ENCODE measurements around the gene KIF18A.
"Not testable (repeated sequence)": the region's sequence is repeated elsewhere in the genome, so short reads cannot be mapped to it uniquely, and the experiment has no call there.

The KIF18A gene

DNA sequence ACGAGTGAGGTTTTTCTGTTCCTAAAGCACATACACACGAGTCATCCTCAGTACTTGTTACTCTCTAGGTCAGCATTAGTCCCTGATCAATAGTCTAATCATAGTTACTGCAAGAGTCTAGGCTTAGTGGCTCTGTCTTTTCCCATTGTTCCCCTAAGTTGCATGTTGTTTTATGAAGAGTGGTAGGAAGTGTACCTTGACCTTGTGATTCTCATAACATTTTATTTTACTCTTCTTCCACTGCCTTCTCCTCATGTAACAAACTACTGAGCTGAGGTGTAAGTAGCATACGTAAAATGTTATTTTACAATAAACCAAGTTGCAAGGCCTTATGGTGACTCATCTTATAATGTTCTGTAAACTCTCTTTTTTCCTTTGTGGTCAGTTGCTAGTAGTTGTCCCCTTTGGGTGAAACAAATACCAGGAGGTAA, 15.2 kb upstream of the KIF18A start:
- H3K4me3 Mint-ChIP-seq, result no peak overlapping the region
- H3K4me1 Mint-ChIP-seq, result peaks cover 0 to 1% of the 10 kb centered on the region in 2 donors
- no peaks in the 10 kb centered on the region for H3K9me3 Mint-ChIP-seq
- no peak for ATAC-seq (replicated peaks)
- no peaks in the 10 kb centered on the region for H3K27me3 Mint-ChIP-seq
- no peak for DNase-seq
- peaks cover 16 to 24% of the 10 kb centered on the region in 2 donors for H3K36me3 Mint-ChIP-seq
- no peak overlapping the region for H3K27ac Mint-ChIP-seq

DNA sequence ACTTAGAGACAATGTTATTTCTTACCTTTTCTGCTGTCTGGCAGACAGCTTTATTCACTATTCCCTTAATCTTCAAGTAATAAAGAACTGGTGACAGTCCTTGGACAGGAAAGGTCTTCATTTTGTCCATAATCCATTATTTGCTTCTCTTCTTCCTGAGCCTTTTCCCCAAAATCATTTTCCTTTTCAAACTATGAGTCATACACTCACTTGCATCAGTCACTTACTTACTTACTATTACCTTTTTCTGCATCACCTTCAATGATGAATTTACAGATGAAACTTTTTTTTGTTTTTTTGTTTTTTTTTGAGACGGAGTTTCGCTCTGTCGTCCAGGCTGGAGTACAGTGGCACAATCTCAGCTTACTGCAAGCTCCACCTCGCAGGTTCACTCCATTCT, 9.8 kb upstream of the KIF18A start:
- H3K9me3 Mint-ChIP-seq, result no peaks in the 10 kb centered on the region
- no peaks in the 10 kb centered on the region for H3K27me3 Mint-ChIP-seq
- H3K36me3 Mint-ChIP-seq, result peaks cover 8 to 20% of the 10 kb centered on the region in 2 donors
- no peak overlapping the region for H3K4me3 Mint-ChIP-seq
- DNase-seq (no peak), ATAC-seq (replicated peaks) (no peak)
- H3K4me1 Mint-ChIP-seq, result peaks cover 0 to 5% of the 10 kb centered on the region in 2 donors
- H3K27ac Mint-ChIP-seq, result no peak overlapping the region

DNA sequence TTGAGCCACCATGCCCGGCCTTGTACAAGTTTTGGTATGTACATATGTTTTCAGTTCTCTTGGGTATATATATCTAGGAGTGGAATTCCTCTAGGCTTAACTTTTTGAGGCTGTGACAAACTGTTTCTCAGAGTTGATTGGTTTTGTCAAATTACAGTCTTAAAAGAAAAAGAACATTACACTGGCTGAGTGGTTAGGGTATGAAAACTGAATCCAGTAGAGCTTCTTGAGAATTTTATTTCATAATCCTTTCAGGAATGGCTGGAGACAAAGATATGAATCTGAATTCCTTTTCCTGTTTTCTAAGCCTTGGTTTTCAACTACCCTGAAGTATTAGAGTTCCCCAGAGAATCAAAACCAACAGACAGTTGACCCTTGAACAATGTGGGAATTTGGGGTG, 6.8 kb upstream of the KIF18A start:
- no peak overlapping the region for H3K4me3 Mint-ChIP-seq
- no peaks in the 10 kb centered on the region for H3K27me3 Mint-ChIP-seq
- H3K36me3 Mint-ChIP-seq, result peaks cover 8 to 15% of the 10 kb centered on the region in 2 donors
- no peak for DNase-seq
- no peak overlapping the region for H3K27ac Mint-ChIP-seq
- no peaks in the 10 kb centered on the region for H3K9me3 Mint-ChIP-seq
- ATAC-seq (replicated peaks), result no peak
- peaks cover 8 to 16% of the 10 kb centered on the region in 2 donors for H3K4me1 Mint-ChIP-seq

DNA sequence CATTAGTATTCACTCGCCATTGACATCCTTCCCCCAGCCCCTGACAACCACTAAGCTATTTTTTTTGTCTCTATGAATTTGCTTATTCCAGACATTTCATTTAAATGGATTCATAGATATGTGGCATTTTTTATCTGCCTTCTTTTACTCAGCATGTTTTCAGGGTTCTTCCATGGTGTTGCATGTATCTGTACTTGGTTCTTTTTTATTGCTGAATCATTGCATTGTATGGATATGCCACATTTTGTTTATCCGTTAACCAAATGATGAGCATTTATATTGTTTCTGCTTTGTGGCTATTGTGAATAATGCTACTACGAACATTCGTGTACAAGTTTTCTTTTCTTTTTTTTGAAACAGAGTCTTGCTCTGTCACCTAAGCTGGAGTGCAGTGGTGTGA, 6.2 kb upstream of the KIF18A start:
- no peak overlapping the region for H3K4me3 Mint-ChIP-seq
- no peak for ATAC-seq (replicated peaks)
- H3K9me3 Mint-ChIP-seq, result no peaks in the 10 kb centered on the region
- H3K4me1 Mint-ChIP-seq, result peaks cover 10 to 22% of the 10 kb centered on the region in 2 donors
- H3K27me3 Mint-ChIP-seq, result no peaks in the 10 kb centered on the region
- H3K36me3 Mint-ChIP-seq, result peaks cover 8 to 15% of the 10 kb centered on the region in 2 donors
- H3K27ac Mint-ChIP-seq, result no peak overlapping the region
- DNase-seq, result no peak

DNA sequence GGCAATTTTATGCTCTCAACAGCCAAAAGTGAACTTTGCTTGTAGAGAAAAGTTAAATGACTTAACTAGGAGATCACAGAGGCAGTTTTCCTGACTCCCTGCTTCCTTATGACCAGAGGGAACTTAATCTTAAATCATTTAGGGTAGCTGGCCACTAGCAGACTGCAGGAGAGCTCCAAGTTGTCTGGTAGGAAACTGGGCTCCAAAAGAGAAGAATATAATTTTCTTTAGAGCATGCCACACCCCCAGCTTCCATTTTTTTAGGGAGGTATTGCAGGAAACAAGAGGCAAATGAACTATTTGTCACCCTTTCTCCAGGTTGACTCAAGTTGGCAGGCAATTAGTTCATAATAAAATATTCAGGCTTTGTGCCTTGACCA, 2.9 kb upstream of the KIF18A start:
- Mint-ChIP-seq H3K4me1 (peaks cover 10 to 40% of the 10 kb centered on the region in 2 donors), H3K27ac (peak overlapping the region; percentile 99), H3K9me3 (no peaks in the 10 kb centered on the region), H3K27me3 (no peaks in the 10 kb centered on the region), H3K4me3 (peak overlapping the region; percentile 95 to 96), H3K36me3 (peaks cover 4 to 10% of the 10 kb centered on the region in 2 donors)
- DNase-seq, result no peak
- no peak for ATAC-seq (replicated peaks)

DNA sequence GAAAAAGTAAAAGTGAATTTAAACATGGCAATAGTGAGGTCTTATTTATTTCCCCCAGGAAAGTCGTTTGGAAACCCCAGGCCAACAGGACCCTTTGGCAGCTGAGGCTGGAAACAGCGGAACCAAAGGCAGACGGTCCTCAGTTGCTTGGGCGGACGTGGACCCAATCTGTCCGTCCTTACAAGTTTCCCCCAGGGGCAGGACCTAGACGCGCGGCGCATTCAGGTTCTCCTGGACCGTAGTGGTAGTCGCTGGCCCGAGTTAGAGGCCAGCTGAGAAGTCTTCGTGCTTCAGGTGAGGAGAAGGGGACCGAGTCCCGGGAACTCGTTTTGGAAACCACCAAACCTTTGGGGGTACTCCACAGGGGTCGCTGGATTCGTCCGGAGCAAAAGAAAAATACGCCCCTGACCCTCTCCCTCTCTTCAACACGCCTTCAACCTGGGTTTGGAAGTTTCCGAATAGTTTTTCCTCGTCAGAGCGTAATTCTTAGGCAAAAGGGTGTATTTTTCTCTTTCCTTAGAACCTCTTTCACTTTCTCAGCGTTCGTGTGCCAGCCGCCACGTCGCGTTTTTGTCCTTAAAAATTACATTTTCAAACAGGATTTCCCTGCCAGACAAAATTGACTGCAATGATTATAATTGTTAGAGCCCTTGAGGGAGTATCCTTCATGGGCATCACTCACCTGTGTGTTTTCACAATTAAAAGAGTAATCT, 2.3 kb upstream of the KIF18A start:
- Mint-ChIP-seq H3K27me3 (no peaks in the 10 kb centered on the region), H3K27ac (peak overlapping the region; percentile 99), H3K4me3 (peak overlapping the region; percentile 95 to 96), H3K9me3 (no peaks in the 10 kb centered on the region), H3K36me3 (peaks cover 4 to 10% of the 10 kb centered on the region in 2 donors), H3K4me1 (peaks cover 9 to 40% of the 10 kb centered on the region in 2 donors)
- DNase-seq (peak; percentile 52), ATAC-seq (replicated peaks) (peak; percentile 38 to 50)

DNA sequence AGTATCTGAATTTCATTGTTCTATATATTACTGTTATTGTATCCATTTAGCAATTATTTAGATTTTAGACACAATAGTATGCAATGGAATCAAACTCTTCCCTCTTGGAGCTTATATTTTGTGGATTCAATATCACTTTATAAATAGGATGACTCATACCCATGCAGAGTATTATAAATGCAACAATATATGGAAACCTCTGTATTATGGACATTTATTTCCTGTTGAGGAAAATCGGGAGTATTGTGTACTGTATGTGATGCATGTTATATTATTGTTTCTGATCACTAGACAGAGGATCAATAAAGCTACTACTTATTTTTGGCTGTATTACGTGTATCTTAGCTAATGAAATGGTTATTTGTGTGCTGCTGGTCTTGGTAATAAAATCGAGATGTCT, 1.0 kb upstream of the KIF18A start:
- Mint-ChIP-seq H3K4me1 (peaks cover 9 to 40% of the 10 kb centered on the region in 2 donors), H3K9me3 (no peaks in the 10 kb centered on the region), H3K27ac (peak overlapping the region; percentile 99), H3K4me3 (peak overlapping the region; percentile 37 to 99), H3K27me3 (no peaks in the 10 kb centered on the region), H3K36me3 (peaks cover 0 to 2% of the 10 kb centered on the region in 2 donors)
- DNase-seq, result no peak
- no peak for ATAC-seq (replicated peaks)

DNA sequence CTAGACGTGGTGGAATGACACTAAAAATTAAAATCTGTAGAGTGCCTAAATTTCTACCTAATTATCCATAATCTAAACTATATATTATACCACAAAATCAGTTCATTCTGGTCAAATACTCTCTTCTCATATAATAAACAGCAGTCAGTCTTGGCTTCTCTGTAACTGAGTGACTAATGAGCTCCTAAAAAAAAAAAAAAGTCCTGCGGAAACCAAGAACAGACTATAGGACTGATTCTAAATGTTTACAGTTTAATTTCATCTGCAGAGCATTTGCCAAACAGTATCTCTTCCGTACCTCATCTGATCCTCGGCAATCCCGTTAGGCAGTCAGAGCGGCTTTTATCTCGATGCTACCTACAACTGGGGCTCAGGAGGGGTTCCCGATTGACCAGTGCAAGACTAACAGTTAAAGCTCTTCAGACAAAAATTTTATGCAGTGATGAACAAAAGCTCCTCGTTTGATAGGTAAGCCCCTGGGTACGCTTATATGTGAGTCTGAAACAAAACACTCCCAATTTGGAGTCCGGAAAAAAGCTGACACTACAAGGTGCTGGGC, 686 bp downstream of the KIF18A start:
- Mint-ChIP-seq H3K4me1 (peaks cover 9 to 40% of the 10 kb centered on the region in 2 donors), H3K36me3 (no peaks in the 10 kb centered on the region), H3K27ac (peak overlapping the region; percentile 99), H3K27me3 (no peaks in the 10 kb centered on the region), H3K4me3 (peak overlapping the region; percentile 99), H3K9me3 (no peaks in the 10 kb centered on the region)
- ATAC-seq (replicated peaks) (peak in 1 of 2 donors; percentile 0), DNase-seq (no peak)

DNA sequence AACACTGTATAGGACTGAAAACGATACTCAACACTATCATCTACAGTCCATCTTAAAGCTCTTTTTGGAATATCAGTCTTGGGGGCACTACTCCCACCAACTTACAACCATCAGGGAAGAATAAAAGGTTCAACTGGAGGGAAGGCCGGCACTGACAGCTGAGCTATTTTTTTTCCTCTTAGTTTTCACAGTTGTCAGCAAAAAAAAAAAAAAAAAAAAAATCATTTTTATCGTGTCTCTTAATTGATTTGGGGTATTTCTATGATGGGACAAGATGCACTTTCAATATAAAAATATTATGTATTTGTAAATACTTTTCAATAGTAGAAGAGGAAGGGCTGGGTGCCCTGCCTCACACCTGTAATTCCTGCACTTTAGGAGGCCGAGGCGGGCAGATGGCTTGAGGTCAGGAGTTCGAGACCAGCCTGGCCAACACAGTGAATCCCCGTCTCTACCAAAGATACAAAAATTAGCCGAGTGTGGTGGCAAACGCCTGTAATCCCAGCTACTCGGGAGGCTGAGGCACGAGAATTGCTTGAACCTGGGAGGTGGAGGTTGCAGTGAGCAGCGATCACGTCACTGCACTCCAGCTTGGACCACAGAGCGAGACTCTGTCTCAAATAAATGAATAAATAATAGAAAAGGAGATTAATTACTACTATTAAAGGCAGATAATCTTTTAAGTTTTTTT, 1.5 kb downstream of the KIF18A start:
- ATAC-seq (replicated peaks) (no peak), DNase-seq (no peak)
- Mint-ChIP-seq H3K27me3 (no peaks in the 10 kb centered on the region), H3K27ac (peak overlapping the region; percentile 25), H3K4me3 (peak overlapping the region; percentile 23 to 35), H3K36me3 (no peaks in the 10 kb centered on the region), H3K4me1 (peaks cover 9 to 33% of the 10 kb centered on the region in 2 donors), H3K9me3 (no peaks in the 10 kb centered on the region)

DNA sequence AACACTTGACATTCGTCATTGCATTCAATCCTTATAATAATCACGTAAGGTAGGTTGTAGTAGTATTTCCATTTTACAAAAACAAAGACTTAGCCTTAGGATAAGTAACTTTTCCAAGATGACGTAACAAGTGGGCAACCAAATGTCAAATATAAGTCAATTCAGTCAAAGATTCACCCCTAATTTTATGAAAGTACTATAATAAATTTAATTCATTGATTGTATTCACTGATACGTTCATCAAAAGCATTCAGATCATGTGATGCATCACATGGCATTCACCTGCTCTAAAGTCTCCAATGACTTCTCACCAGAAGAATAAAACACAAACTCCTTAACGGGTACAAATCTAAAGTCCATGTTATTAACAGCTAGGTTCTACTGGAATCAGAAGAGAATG, 2.1 kb downstream of the KIF18A start:
- no peak for ATAC-seq (replicated peaks)
- Mint-ChIP-seq H3K27ac (no peak overlapping the region), H3K27me3 (no peaks in the 10 kb centered on the region), H3K4me1 (peaks cover 9 to 29% of the 10 kb centered on the region in 2 donors), H3K36me3 (no peaks in the 10 kb centered on the region), H3K9me3 (no peaks in the 10 kb centered on the region), H3K4me3 (peak overlapping the region in 1 of 2 donors; percentile 23)
- DNase-seq, result no peak

DNA sequence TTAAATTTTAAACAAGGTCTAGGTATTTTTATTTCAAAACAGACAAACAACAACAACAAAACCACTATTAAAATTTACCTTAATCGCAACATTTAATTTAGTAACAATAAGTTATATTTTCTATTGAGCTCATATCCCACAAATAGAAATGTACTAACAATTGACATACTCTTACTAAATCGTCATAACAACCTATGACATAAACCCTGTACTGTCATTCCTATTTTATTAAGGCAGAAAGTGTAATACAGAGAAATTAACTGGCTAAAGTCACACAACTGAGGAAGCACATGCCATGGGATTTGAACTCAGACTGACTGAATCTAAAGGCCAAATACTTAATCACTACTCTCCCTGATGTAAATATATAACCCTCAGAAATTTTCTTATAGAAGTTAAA, 3.0 kb downstream of the KIF18A start:
- no peaks in the 10 kb centered on the region for H3K27me3 Mint-ChIP-seq
- no peaks in the 10 kb centered on the region for H3K9me3 Mint-ChIP-seq
- peaks cover 7 to 28% of the 10 kb centered on the region in 2 donors for H3K4me1 Mint-ChIP-seq
- ATAC-seq (replicated peaks), result no peak
- no peak overlapping the region for H3K4me3 Mint-ChIP-seq
- no peak overlapping the region for H3K27ac Mint-ChIP-seq
- DNase-seq, result no peak
- no peaks in the 10 kb centered on the region for H3K36me3 Mint-ChIP-seq

DNA sequence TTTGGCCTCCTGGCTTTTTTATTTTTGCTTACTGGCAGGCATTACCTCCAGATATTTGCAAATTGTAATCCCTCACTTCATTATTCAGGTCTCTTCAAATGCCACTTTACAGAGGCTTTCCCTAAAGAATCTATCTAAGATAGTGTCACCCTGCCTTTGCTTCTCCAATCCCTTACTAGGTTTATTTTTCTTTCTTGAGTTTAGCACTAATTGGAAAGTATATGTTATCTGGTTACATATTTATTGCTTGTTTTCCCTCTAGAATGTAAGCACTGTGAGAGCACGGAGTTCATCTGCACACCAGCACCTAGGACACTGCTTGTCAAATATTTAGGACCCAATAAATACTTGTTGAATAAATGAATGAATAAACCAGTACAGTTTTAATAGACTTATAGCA, 3.5 kb downstream of the KIF18A start:
- H3K27ac Mint-ChIP-seq, result no peak overlapping the region
- no peaks in the 10 kb centered on the region for H3K36me3 Mint-ChIP-seq
- no peaks in the 10 kb centered on the region for H3K9me3 Mint-ChIP-seq
- H3K27me3 Mint-ChIP-seq, result no peaks in the 10 kb centered on the region
- H3K4me3 Mint-ChIP-seq, result no peak overlapping the region
- ATAC-seq (replicated peaks) (no peak), DNase-seq (no peak)
- peaks cover 2 to 27% of the 10 kb centered on the region in 2 donors for H3K4me1 Mint-ChIP-seq

DNA sequence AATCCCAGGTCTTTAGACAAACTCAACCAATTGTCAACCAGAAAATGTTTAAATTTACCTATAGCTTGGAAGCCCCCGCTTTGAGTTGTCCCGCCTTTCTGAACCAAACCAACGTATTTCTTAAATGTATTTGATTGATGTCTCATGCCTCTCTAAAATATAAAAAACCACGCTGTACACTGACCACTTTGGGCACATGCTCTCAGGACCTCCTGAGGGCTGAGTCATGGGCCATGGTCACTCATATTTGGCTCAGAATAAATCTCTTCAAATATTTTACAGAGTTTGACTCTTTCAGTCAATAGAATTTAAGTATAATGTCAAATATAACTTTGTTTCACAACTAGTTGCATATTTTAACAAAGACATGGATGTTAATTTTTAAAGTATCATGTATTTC, 5.7 kb downstream of the KIF18A start:
- DNase-seq, H3K27ac Mint-ChIP-seq, H3K4me1 Mint-ChIP-seq: not testable (repeated sequence)

DNA sequence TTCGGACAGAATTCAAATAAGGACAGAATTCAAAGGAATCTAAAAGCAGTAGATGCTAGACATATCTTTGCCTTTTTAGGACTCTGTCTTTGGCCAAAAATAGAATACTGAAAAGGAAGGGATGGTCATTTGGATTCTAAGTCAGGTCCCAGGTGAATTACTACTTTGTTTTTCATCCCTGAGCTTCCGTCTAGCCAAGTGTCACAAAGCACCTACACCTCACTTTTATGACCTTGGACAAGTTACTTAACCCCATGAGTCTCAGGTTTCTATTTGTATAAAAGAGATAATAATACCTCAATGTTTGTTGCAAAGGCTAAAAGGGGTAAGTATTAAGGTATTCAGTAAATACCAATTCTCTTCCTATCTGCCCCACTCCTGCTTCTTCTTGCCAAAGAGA, 7.3 kb downstream of the KIF18A start:
- ATAC-seq (replicated peaks), result no peak
- H3K27ac Mint-ChIP-seq, result no peak overlapping the region

More for the DNA sequence above, 5.7 kb downstream of the KIF18A start:
- H3K27me3 Mint-ChIP-seq; H3K4me3 Mint-ChIP-seq; ATAC-seq (replicated peaks); H3K9me3 Mint-ChIP-seq; H3K36me3 Mint-ChIP-seq: not testable (repeated sequence)

DNA sequence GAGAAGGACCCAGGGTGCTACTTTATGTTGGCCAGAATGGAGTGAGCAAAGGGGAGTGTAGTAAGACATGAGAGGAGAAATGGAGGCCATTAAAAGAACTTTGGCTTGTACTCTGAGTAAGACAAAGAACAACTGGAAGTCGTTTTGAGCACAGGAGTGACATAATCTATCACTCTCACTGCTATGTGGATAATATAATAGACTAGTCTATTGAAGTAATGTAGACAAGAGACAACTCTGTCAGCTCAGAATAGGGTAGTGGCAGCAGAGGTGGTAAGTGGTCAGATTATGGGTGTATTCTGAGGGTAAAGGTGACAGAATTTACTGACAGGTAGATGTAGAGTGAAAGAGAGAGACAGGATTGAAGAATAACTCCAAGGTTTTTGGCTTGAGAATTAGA, 8.2 kb downstream of the KIF18A start:
- H3K36me3 Mint-ChIP-seq, result peaks cover 0 to 7% of the 10 kb centered on the region in 2 donors
- no peak overlapping the region for H3K27ac Mint-ChIP-seq
- no peaks in the 10 kb centered on the region for H3K27me3 Mint-ChIP-seq
- H3K4me3 Mint-ChIP-seq, result no peak overlapping the region
- ATAC-seq (replicated peaks), result no peak
- H3K4me1 Mint-ChIP-seq, result peaks cover 0 to 5% of the 10 kb centered on the region in 2 donors
- no peak for DNase-seq
- no peaks in the 10 kb centered on the region for H3K9me3 Mint-ChIP-seq

More for the DNA sequence above, 7.3 kb downstream of the KIF18A start:
- DNase-seq, result no peak
- H3K27me3 Mint-ChIP-seq, result no peaks in the 10 kb centered on the region
- H3K4me3 Mint-ChIP-seq, result no peak overlapping the region
- H3K36me3 Mint-ChIP-seq, result peaks cover 0 to 4% of the 10 kb centered on the region in 2 donors
- H3K4me1 Mint-ChIP-seq, result peaks cover 0 to 5% of the 10 kb centered on the region in 2 donors
- H3K9me3 Mint-ChIP-seq, result no peaks in the 10 kb centered on the region

Data from stimulated activated naive B cell treated with anti-CD40 and anti-IgM and Interleukin-4, amounts not matched to agents 10 μg/mL and 1 μg/mL and 100 μg/mL, for 72 hours (primary cell).